HG02642 (cell line): ENCODE results near the gene GON4L.
A peak's percentile ranks its signal among the peaks of the same experiment; 100 is the strongest.
"Not testable (repeated sequence)": the region's sequence is repeated elsewhere in the genome, so short reads cannot be mapped to it uniquely, and the experiment has no call there.

Experiments used
- ATAC-seq: cut with Tn5 transposase; IDR thresholded peaks from one replicate; pipeline ENCODE4 v1.9.1; 2021; ENCODE audit warnings: mild to moderate bottlenecking; ENCODE audit not compliant: unreplicated experiment, poor library complexity

GON4L gene

GRCh38 chr1:155873860-155874259 is 16.8 kb upstream of the GON4L start:
- no peak for ATAC-seq

- ATAC-seq: no peak
Observed at GRCh38 chr1:155872527-155872926, 15.5 kb upstream of the GON4L start.

- ATAC-seq: no peak
Observed at GRCh38 chr1:155871390-155871789, 14.4 kb upstream of the GON4L start.

DNA sequence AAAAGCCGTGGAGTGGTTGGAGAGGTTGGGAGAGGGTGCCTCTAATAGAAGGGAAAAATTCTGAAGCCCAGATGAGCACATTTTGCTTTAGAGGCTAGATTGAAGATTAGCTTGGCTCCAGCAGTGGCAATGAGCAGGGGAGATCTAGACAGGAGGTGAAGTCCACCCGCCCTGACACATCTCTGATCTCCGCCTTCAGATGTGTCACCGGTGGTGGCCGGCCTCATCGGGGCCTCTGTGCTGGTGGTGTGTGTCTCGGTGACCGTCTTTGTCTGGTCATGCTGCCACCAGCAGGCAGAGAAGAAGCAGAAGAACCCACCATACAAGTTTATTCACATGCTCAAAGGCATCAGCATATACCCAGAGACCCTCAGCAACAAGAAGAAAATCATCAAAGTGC is 10.8 kb upstream of the GON4L start:
- no peak for ATAC-seq

DNA sequence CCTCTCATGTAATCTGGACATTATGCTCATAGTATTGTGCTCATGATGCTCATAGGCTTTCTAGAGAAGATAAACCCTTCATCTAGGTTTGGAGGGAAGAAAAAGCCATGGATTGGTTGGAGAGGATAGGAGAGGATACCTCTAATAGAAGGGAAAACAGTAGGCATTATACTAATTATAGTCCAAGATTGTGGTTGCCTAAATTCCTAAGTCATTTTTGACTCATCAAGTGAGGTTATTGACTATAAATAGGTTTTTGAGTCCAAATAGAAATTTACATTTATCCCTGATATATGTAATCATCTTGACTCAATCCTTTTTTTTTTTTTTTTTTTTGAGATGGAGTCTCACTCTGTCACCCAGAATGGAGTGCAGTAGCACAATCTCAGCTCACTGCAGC is 7.4 kb upstream of the GON4L start:
- ATAC-seq: no peak

GRCh38 chr1:155861896-155862295 is 4.9 kb upstream of the GON4L start:
- no peak for ATAC-seq

DNA sequence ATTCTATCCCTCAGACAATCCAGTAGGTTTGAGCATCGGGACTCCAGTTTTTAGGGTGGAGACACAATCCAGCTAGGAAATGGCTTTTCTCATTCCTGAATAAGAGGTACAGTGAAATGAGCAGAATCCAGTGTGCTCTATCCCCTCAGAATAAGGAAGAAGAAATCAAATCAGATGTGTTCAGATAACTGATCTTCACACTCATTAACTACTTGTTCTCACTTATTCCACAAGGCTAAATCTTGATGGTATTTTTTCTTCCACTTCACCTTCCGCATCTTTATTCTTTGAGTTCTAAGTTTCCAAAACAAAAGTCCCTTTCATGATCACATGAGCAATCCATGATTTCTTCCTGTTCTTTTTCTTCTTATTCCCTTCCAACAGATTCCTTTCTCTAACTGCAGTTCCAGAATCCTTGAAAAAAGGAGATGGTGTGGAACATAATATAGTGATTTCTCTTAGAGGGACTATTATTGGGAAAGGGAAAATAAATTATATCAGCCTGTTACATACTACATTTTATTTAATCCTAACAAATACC is 4.0 kb upstream of the GON4L start:
- no peak for ATAC-seq

GRCh38 chr1:155859881-155860871 is 3.2 kb upstream of the GON4L start:
- peak; percentile 18 for ATAC-seq

DNA sequence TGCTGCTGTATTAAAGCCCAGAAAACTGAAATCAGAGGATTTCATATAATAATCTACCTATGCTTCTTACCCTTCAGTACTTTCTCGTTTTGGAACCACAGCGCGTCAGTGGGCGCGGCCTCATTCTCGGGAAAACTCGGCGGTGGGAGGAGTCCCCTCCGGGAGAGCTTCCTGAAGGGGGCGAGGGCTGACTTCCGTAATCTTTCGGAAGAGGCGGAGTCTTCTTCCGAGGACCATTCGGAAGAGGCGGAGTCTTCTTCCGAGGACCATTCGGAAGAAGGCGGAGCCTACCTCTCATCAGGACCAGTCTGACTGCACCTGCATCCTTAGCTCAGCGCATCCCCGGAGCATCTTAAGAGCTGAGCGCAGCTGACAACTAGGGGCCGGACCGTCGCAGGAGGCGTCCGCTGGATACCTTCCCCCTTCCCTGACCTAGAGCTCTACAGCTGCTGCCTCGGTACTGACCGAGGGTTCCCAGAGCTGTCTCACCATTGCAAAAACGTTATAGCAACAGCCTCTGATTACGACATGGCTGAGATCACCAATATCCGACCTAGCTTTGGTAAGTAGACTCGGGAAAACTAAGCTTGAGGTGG is 2.3 kb upstream of the GON4L start, which contains the start of gene SYT11:
Gene SYT11, plus strand, starts transcription at position 334 of the 596 bp plus-strand sequence. Its CDS starts 195 bp downstream, at position 529.
- ATAC-seq: peak; percentile 75

GRCh38 chr1:155858800-155859233 is 1.8 kb upstream of the GON4L start:
- peak; percentile 11 for ATAC-seq

GRCh38 chr1:155856257-155856974 is 598 bp downstream of the GON4L start:
- no peak for ATAC-seq

DNA sequence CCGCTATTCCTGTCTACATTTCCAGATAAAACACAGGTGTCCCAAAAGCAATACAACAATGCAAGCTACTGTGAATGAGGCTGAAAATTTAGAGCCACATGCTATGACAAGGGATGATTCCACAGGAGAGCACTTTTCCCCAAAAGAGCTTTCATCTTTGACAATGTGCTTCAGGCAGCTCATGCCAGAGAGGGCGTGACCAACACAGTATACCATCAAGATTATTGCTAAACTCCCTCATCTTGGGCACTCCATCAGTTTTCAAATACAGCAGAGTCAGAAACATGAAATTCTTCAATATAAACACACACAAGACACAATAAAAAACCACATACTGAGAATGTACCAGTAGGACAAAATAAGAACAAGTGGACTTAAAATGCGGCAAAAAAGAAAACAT is 6.7 kb downstream of the GON4L start:
- no peak for ATAC-seq

DNA sequence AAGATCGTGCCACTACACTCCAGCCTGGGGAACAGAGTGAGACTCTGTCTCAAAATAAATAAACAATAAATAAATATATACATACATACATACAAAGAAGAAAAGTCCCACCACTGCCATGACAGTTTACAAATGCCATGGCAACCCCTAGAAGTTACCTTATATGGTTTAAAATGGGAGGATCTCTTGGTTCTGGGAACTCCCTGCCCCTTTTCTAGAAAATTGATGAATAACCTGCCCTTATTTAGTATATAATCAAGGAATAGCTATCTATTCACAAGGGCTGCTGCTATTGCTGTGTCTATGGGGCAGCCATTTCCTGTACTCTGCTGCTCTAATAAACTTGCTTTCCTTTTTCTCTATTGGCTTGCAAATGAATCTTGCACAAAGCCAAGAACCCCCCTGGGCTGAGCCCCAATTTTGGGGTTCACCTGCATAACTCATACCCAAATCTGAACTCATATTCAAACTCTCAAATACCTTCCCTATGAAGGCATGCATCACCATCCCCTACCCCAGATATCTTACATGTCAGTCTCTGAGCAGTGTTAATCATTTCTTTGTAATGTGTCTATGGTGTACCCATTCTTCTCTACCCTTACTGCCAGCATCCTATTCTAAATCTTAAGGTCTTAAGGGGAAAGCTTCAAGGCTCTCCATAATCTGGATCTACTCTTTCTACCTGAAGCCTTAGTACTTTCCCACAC is 9.0 kb downstream of the GON4L start:
- no peak for ATAC-seq

- ATAC-seq: no peak
Observed at GRCh38 chr1:155844860-155845421, 12.1 kb downstream of the GON4L start.

DNA sequence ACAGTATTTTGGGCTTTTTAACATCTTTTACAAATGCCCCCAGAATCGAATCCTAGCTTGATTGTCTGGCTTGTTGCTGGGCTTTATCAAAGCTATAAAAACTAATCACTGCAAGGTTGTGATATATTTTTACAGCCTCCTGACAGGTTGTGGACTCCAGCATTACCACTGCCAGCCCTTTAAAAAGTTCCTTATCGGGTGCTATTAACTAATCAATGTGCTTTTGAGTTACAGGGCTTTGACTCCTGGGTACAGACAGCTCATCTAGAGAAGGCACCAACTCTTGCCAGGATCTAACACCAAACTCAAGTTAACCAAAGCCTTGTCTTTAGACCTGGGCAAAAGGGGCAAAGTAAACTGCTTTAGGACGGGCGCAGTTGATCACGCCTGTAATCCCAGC is 16.6 kb downstream of the GON4L start:
- no peak for ATAC-seq

DNA sequence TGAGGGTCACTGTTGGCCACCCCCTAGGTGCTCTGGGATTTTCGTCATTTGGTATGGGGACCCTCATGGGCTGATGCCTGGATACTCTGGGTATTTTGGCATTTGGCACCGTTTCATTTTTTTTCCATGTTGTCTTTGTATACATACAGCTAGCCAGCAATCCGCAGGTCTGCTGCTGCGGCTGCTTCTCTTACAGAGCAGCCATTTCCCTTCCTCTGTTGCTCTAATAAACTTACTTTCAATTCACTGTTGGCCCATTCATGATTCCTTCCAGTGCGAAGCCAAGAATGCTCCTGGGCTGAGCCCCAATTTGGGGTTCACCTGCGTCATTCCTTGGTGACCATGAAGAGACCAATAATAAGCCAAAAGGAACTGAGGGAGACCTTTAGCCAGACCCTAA is 21.5 kb downstream of the GON4L start:
- ATAC-seq: no peak

GRCh38 chr1:155834927-155835399 is 22.1 kb downstream of the GON4L start:
- not testable (repeated sequence) for ATAC-seq

DNA sequence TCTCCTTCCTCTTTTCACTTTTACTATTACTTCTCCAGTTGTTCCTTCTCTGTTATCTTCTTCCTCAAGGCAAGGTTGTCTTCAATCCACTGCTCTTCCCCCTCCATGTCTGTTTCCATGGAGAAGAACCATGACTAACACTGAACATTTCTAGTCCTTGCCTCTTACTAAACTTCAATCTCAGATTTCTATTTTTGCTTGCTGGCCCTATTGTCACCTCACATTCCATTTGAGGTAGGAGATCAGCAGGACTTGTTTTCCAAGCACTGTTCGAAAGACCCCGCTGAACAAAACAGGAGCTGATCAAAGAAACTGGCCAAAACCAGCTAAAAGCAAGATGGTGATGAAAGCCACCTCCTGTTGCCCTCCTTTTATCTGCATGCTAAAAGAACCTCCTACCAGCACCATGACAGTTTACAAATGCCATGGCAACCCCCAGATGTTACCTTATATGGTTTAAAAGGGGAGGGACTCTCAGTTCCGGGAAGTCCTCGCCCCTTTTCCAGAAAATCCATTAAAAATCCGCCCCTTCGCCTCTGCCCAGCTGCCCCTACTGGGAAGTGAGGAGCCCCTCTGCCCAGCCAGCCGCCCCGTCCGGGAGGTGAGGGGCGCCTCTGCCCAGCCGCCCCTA is 22.6 kb downstream of the GON4L start:
- no peak for ATAC-seq

DNA sequence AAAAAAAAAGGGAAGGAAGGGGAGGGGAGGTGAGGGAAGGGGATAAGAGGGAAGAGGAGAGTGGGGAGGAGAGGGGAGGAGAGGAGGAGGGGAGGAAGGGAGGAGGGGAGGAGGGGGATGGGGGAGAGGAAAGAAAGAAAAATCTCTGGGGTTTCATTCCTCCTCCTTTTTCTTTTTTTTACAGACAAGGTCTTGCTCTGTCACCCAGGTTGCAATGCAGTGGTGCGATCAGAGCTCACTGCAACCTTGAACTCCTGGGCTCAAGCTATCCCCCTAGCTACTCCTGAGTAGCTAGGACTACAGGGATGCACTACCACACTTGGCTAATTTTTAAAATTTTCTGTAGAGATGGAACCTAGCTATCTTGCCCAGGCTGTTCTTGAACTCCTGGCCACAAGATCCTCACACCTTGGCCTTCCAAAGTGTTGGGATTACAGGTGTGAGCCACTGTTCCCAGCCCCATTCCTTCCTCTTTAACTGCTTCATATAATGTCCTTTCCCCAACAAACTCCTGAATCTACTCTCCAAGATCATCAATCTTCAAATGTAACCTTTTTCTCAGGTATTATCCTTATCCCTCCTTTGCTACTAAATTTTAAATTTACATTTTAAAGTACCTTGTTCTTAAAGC is 23.2 kb downstream of the GON4L start:
- ATAC-seq: no peak
